Lung (tissue), 12 donors: ENCODE results near the gene REM1. TPM values are rescaled to one million over a fixed set of nuclear protein-coding genes. Genes with fewer than 3 reads are reported as not detected.
A peak's percentile ranks its signal among the peaks of the same experiment; 100 is the strongest.

ENCODE experiments used
- ATAC-seq: fragments of 200-7000 bp; cut with Tn5 transposase; one replicate; pipeline ENCODE4 v1.9.1; 2020; ENCODE audit warnings: moderate number of reproducible peaks; ENCODE audit not compliant: insufficient read depth, low FRiP score
- DNase-seq, 3 donors: peaks; one replicate each; pipeline ENCODE4 v3.0.0-alpha.2; 2013 to 2017
- H3K27ac ChIP-seq, 2 donors: one replicate each; pipeline ENCODE4 v1.5.1; 2013; ENCODE audit warnings: mild to moderate bottlenecking in 2 of 2, moderate library complexity in 2 of 2, control low read depth in 1 of 2, inconsistent platforms in 1 of 2, low read depth in 1 of 2, low read length in 1 of 2
- H3K27me3 ChIP-seq, 3 donors: one replicate each; pipeline ENCODE4 v1.5.1; 2013; ENCODE audit warnings: low read length in 2 of 3; ENCODE audit not compliant: control insufficient read depth in 3 of 3, insufficient read depth in 3 of 3
- H3K36me3 ChIP-seq, 4 donors: one replicate each; pipeline ENCODE4 v1.5.1; 2013; ENCODE audit warnings: low read length in 4 of 4, mild to moderate bottlenecking in 1 of 4, moderate library complexity in 1 of 4; ENCODE audit not compliant: control insufficient read depth in 4 of 4, insufficient read depth in 4 of 4
- H3K4me1 ChIP-seq, 5 donors: one replicate each; pipeline ENCODE4 v1.5.1; 2013; ENCODE audit warnings: low read length in 5 of 5, mild to moderate bottlenecking in 2 of 5, moderate library complexity in 1 of 5; ENCODE audit not compliant: control insufficient read depth in 5 of 5, insufficient read depth in 5 of 5
- H3K4me3 ChIP-seq: one replicate; pipeline ENCODE4 v1.5.1; 2013; ENCODE audit warnings: mild to moderate bottlenecking, control low read depth, moderate library complexity
- H3K9ac ChIP-seq, 2 donors: one replicate each; pipeline ENCODE4 v1.5.1; 2013; ENCODE audit warnings: low read length in 2 of 2, control low read depth in 1 of 2; ENCODE audit not compliant: insufficient read depth in 1 of 2
- H3K9me3 ChIP-seq, 4 donors: one replicate each; pipeline ENCODE4 v1.5.1; 2013; ENCODE audit warnings: low read length in 3 of 4, mild to moderate bottlenecking in 1 of 4, moderate library complexity in 1 of 4; ENCODE audit not compliant: control insufficient read depth in 4 of 4, insufficient read depth in 3 of 4
- CTCF ChIP-seq: IDR thresholded peaks from 2 replicates; pipeline ENCODE4 v1.5.1; 2012; ENCODE audit warnings: mild to moderate bottlenecking; ENCODE audit errors: control extremely low read depth, extremely low read depth
- WGBS, 2 donors: extraction: QIAGEN DNeasy Blood & Tissue Kit; methylation state at CpG; one replicate each; pipeline ENCODE4 v1.1.7; 2013; 5-methylcytosine and 5-hydroxymethylcytosine counted together
- polyA plus RNA-seq, 2 donors: library from polyadenylated mRNA; stranded (reverse); fragments of 200-250 nt; gene quantifications; one replicate each; pipeline ENCODE4 v1.2.1, GENCODE V29; 2013
- total RNA-seq, 2 donors: library from RNA; depleted of rRNA in 1 of 2; stranded (reverse); fragments of >200 nt in 1 of 2; gene quantifications; one replicate each; pipeline ENCODE4 v1.2.1, GENCODE V29; 2014 to 2021
- donor health status: control.
- donor health status: control.
- donor health status: Bipolar disorder and iron deficiency.
- donor health status: healthy.
- donor health status: DM: yes; HTN: yes; CAD: no.

Gene REM1
- total and polyA plus RNA-seq, 4 donors: 1.3 to 7.1 (median 1.7) TPM

- no peak for ATAC-seq
- no peaks in the 10 kb centered on the region for H3K9me3 ChIP-seq
- WGBS, 2 donors: 8 to 12% methylated on average over 4 of the region's 4 CpGs
- peaks cover 0 to 12% (median 6%) of the 10 kb centered on the region in 4 donors for H3K36me3 ChIP-seq
- TF ChIP-seq CTCF: no peak
- peaks cover 11 to 18% (median 16%) of the 10 kb centered on the region in 5 donors for H3K4me1 ChIP-seq
- H3K27me3 ChIP-seq: no peaks in the 10 kb centered on the region
- peak overlapping the region; percentile 85 for H3K4me3 ChIP-seq
- H3K9ac ChIP-seq: peak overlapping the region; percentile 81 to 88
- DNase-seq: no peak
- H3K27ac ChIP-seq: peak overlapping the region in 1 of 2 donors; percentile 89
Observed at GRCh38 chr20:31515072-31515774, 40.1 kb downstream of the REM1 start.

GRCh38 chr20:31515775-31516107, 40.7 kb downstream of the REM1 start:
- no peak for TF ChIP-seq CTCF
- ATAC-seq (no peak), DNase-seq (no peak)
- no peaks in the 10 kb centered on the region for H3K9me3 ChIP-seq
- H3K27ac ChIP-seq: peak overlapping the region in 1 of 2 donors; percentile 23
- 58 to 69% methylated on average over 3 of the region's 3 CpGs for WGBS, 2 donors
- peak overlapping the region; percentile 85 for H3K4me3 ChIP-seq
- H3K9ac ChIP-seq: peak overlapping the region in 1 of 2 donors; percentile 81
- peaks cover 0 to 12% (median 8%) of the 10 kb centered on the region in 4 donors for H3K36me3 ChIP-seq
- peaks cover 11 to 18% (median 16%) of the 10 kb centered on the region in 5 donors for H3K4me1 ChIP-seq
- H3K27me3 ChIP-seq: no peaks in the 10 kb centered on the region

GRCh38 chr20:31516166-31516565, 41.1 kb downstream of the REM1 start:
- H3K27ac ChIP-seq: no peak overlapping the region

More at GRCh38 chr20:31516166-31516565, 41.1 kb downstream of the REM1 start:
- DNase-seq: no peak
- Histone ChIP-seq H3K4me3 (no peak overlapping the region), H3K27me3 (no peaks in the 10 kb centered on the region), H3K36me3 (peaks cover 0 to 13% (median 9%) of the 10 kb centered on the region in 4 donors), H3K9me3 (no peaks in the 10 kb centered on the region), H3K9ac (peak overlapping the region in 1 of 2 donors; percentile 63), H3K4me1 (peaks cover 11 to 19% (median 16%) of the 10 kb centered on the region in 5 donors)
- TF ChIP-seq CTCF: no peak
- 90 to 95% methylated on average over 4 of the region's 4 CpGs for WGBS, 2 donors
- no peak for ATAC-seq
